ENCODE data around the gene RIN1.
"Not testable (repeated sequence)": the region's sequence is repeated elsewhere in the genome, so short reads cannot be mapped to it uniquely, and the experiment has no call there.

The RIN1 gene

DNA sequence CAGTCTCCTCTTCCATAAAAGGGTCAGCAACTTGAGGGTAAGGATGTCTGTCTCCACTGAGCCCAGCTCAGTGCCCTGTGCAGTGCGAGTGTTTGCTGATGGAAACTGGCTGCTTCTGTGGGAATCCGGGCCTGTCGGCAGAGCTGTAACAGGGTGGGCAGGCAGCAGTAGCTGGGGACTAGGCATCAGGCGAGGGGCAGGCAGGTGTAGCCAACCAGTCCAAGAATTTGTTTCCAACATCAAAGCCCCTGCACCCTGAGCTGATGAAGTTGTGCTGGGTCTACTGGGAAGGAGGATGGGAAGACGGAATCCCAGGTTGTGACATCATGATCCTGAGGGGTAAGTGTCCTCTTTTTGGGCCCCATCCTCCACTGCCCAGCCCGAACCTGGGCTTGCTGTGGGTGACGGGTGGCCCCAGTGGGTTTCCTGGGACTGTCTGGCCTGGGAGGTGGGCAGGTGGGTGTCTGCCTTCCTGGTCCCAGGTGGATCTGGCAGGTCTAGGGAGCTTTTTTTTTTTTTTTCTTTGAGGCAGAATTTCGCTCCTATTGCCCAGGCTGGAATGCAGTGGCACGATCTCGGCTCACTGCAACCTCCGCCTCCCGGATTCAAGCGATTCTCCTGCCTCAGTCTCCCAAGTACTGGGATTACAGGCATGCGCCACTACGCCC is 24.3 kb upstream of the RIN1 start:
- DNase-seq: no peak

GRCh38 chr11:66359662-66360087 is 23.4 kb upstream of the RIN1 start:
- no peak for DNase-seq

DNA sequence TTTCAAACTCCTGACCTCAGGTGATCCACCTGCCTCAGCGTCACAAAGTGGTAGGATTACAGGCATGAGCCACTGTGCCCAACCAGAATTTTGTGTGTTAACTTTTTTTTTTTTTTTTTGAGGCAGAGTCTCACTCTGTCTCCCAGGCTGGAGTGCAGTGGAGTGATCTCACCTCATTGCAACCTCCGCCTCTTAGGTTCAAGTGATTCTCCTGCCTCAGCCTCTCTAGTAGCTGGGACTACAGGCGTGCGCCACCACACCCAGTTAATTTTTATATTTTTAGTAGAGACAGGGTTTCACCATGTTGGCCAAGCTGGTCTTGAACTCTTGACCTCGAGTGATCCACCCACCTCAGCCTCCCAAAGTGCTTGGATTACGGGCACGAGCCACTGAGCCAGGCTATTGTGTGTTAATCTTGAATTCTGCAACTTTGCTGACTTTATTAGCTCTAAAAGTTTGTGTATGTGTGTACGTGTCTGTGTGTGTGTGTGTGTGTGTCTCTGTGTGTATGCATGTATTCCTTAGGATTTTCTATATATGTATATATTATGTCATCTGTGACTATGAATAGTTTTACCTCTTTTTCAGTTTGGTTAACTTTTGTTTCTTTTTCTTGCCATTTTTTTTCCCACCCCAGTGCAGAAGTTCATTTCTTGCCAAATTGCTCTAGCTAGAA is 14.5 kb upstream of the RIN1 start:
- not testable (repeated sequence) for DNase-seq

GRCh38 chr11:66349084-66349386 is 12.8 kb upstream of the RIN1 start:
- no peak for DNase-seq

GRCh38 chr11:66347425-66348276 is 11.4 kb upstream of the RIN1 start, which contains the start of gene B4GAT1:
B4GAT1 (minus strand) TSS chr11:66347629; CDS start chr11:66347545, 84 bp downstream.
- peak; percentile 63 to 65 for DNase-seq

GRCh38 chr11:66346476-66347424 is 10.5 kb upstream of the RIN1 start:
- no peak for DNase-seq

- DNase-seq: no peak
These were observed 9.0 kb upstream of the RIN1 start for GRCh38 chr11:66345316-66345649.

- DNase-seq: peak; percentile 90 to 93
These were observed 8.5 kb upstream of the RIN1 start, which contains the start of gene BRMS1 for GRCh38 chr11:66344550-66345315. BRMS1 (minus strand) TSS chr11:66345104; CDS start chr11:66342234, 2,870 bp downstream.

- no peak for DNase-seq
These were observed 6.9 kb upstream of the RIN1 start for GRCh38 chr11:66343176-66343575.

DNA sequence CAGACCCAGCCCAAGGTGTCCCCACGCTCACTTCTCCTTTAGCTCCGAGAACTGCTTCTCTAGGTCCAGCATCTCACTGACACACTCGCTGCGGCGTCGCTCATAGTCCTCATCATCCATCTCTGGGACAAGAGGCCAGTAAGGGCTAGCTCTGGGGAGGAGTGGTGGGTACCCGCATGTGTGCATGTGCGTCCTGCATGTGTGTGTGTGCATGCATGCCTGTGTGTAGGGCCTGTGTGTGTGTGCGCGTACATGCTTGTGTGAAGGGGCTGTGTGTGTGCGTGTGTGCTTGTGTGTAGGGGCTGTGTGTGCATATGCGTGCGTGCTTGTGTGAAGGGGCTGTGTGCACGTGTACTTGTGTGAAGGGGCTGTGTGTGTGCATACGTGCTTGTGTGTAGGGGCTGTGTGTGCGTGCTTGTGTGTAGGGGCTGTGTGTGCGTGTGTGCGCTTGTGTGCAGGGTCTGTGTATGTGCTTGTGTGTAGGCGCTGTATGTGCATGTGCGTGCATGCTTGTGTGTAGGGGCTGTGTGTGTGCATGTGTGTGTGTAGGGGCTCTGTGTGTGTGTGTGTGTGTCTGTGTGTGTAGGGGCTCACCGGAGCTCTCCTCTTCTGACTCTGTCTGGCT is 5.4 kb upstream of the RIN1 start:
- DNase-seq: no peak

GRCh38 chr11:66340596-66341501 is 4.6 kb upstream of the RIN1 start:
- DNase-seq: no peak

GRCh38 chr11:66339686-66340483 is 3.7 kb upstream of the RIN1 start:
- no peak for DNase-seq

DNA sequence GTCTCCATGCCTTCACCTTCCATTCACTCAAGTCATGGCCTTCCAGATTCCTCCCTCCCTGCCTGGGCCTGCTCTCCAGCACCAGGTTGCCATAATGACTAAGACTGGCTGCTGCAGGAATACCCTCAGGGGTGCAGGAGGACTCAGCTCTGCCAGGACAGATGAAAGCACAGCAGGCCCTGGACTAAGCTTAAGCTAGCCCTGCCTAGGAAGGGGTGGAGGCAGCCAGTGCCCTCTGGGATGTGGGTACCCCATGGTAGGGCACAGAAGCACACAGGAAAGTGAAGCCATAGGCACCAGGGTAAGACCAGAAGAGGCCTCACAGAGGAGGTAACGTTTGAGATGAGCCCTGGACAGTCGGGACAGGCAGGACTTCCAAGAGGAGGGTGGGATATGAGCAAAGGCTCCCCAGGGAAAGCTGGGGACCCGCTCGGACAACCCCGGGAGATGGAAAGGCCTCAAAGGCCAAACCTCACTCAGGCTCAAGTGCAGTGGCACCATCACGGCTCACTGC is 3.0 kb upstream of the RIN1 start:
- DNase-seq: no peak

GRCh38 chr11:66338276-66339161 is 2.3 kb upstream of the RIN1 start:
- no peak for DNase-seq

GRCh38 chr11:66337103-66337899 is 1.1 kb upstream of the RIN1 start:
- no peak for DNase-seq

DNA sequence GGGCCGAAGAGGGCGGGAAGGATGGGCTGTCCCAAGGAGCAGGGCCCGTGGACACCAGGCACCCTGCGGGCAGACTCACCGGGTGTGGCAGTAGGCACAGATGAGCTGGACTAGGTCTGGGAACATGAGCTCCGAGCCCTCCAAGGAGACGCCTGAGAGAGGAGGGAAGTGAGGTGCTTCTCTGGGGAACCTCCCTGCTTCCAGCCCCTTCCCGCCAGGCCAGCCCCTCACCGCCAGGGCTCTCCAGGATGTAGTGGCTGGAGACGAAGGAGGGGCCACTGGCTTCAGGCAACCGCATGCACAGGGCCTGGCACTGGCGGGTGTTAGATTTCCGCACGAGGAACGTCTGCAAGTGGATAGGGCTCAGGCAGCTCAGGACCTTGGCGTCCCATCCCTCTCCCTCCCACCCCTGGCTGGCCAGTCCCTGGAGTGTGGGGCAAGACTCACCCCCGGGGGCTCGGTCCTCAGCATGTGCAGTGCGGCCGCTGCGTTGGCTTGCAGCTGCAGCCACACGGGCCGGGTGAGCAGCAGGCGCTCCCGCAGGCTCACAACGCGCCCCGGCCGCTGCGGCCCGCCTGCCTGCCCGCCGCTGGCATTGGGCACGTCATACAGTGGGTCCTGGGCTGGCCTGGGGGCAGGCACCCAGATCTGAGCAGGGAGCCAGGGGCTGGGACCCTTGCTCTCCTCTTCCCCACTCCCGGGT is 552 bp downstream of the RIN1 start:
- peak in 1 of 2 experiments; percentile 31 for DNase-seq
